SH-SY5Y (cell line): ENCODE data around the gene COG4.

ENCODE experiments used
- GATA2 ChIP-seq: IDR thresholded peaks from 2 replicates; pipeline ENCODE4 v1.6.1; 2011; ENCODE audit warnings: mild to moderate bottlenecking, low read depth, low read length
- GATA3 ChIP-seq: IDR thresholded peaks from 2 replicates; pipeline ENCODE4 v1.6.1; 2011; ENCODE audit warnings: low read depth, mild to moderate bottlenecking, low read length, moderate library complexity

GRCh38 chr16:70468776-70469525 lies 54.4 kb downstream of the COG4 start:
- TF ChIP-seq GATA2 (no peak), GATA3 (no peak)
